Measurements from ENCODE around the gene ABR. TPM values are rescaled to one million over a fixed set of nuclear protein-coding genes. Genes with fewer than 3 reads are reported as not detected.

Gene ABR
- total and polyA plus RNA-seq, 10 donors, result 18.5 to 183 (median 121) TPM

GRCh38 chr17:1011760-1012735 is 167.7 kb downstream of the ABR start:
- peaks cover 2 to 36% (median 14%) of the 10 kb centered on the region in 6 donors for H3K4me1 ChIP-seq
- peaks cover 0 to 90% (median 56%) of the 10 kb centered on the region in 6 donors for H3K36me3 ChIP-seq
- no peaks in the 10 kb centered on the region for H3K9me3 ChIP-seq
- intact Hi-C loops (cut with DNase I; ENCODE audit: low total_unique reads), result no loop called here
- peak; percentile 72 for DNase-seq
- no peaks in the 10 kb centered on the region for H3K27me3 ChIP-seq (replicated peaks in 1 of 7)
- H3K27ac ChIP-seq, result no peak overlapping the region
- TF ChIP-seq POLR2AphosphoS5 (IDR thresholded peaks at IDR 0.05) (peak in 1 of 3 donors; percentile 41), CTCF (IDR thresholded peaks at IDR 0.05 in 8 of 11, conservative IDR thresholded peaks at IDR 0.05 in 3 of 11) (no peak), POLR2A (IDR thresholded peaks at IDR 0.05) (no peak)
- WGBS, 5 donors, result 90 to 96% (median 91%) methylated on average over 26 to 57 of the region's 57 CpGs
- no peak overlapping the region for H3K4me3 ChIP-seq

GRCh38 chr17:1011138-1011537 is 168.6 kb downstream of the ABR start:
- Histone ChIP-seq H3K27me3 (replicated peaks in 1 of 7) (no peaks in the 10 kb centered on the region), H3K4me1 (peaks cover 2 to 42% (median 18%) of the 10 kb centered on the region in 6 donors), H3K4me3 (no peak overlapping the region), H3K9me3 (no peaks in the 10 kb centered on the region), H3K27ac (peak overlapping the region in 2 of 8 donors; percentile 10 to 38), H3K36me3 (peaks cover 0 to 91% (median 61%) of the 10 kb centered on the region in 6 donors)
- TF ChIP-seq POLR2A (IDR thresholded peaks at IDR 0.05), result no peak
- no peak for TF ChIP-seq CTCF (IDR thresholded peaks at IDR 0.05 in 8 of 11, conservative IDR thresholded peaks at IDR 0.05 in 3 of 11)
- TF ChIP-seq POLR2AphosphoS5 (IDR thresholded peaks at IDR 0.05), result no peak
- intact Hi-C loops (cut with DNase I; ENCODE audit: low total_unique reads), result no loop called here
- WGBS, 5 donors, result 77 to 92% (median 88%) methylated on average over 4 to 10 of the region's 10 CpGs
- no peak for DNase-seq

- Histone ChIP-seq H3K9me3 (no peaks in the 10 kb centered on the region), H3K4me1 (peaks cover 5 to 48% (median 23%) of the 10 kb centered on the region in 6 donors), H3K36me3 (peaks cover 0 to 92% (median 66%) of the 10 kb centered on the region in 6 donors), H3K27ac (peak overlapping the region in 5 of 8 donors; percentile 10 to 41 (median 35)), H3K27me3 (replicated peaks in 1 of 7) (no peaks in the 10 kb centered on the region), H3K4me3 (no peak overlapping the region)
- TF ChIP-seq POLR2A (IDR thresholded peaks at IDR 0.05) (no peak), CTCF (IDR thresholded peaks at IDR 0.05 in 8 of 11, conservative IDR thresholded peaks at IDR 0.05 in 3 of 11) (no peak), POLR2AphosphoS5 (IDR thresholded peaks at IDR 0.05) (no peak)
- intact Hi-C loops (cut with DNase I; ENCODE audit: low total_unique reads), result no loop called here
- peak; percentile 71 for DNase-seq
- 67 to 96% (median 79%) methylated on average over 10 to 14 of the region's 14 CpGs for WGBS, 5 donors
These were observed 169.2 kb downstream of the ABR start for GRCh38 chr17:1010586-1010985.

GRCh38 chr17:1010086-1010450 is 169.7 kb downstream of the ABR start:
- Histone ChIP-seq H3K36me3 (peaks cover 0 to 92% (median 70%) of the 10 kb centered on the region in 6 donors), H3K4me3 (no peak overlapping the region), H3K9me3 (no peaks in the 10 kb centered on the region), H3K4me1 (peaks cover 6 to 53% (median 29%) of the 10 kb centered on the region in 6 donors), H3K27ac (peak overlapping the region in 5 of 8 donors; percentile 10 to 41 (median 35)), H3K27me3 (replicated peaks in 1 of 7) (no peaks in the 10 kb centered on the region)
- intact Hi-C loops (cut with DNase I; ENCODE audit: low total_unique reads), result no loop called here
- TF ChIP-seq POLR2A (IDR thresholded peaks at IDR 0.05) (no peak), CTCF (IDR thresholded peaks at IDR 0.05 in 8 of 11, conservative IDR thresholded peaks at IDR 0.05 in 3 of 11) (no peak), POLR2AphosphoS5 (IDR thresholded peaks at IDR 0.05) (no peak)
- WGBS, 5 donors, result 92 to 95% (median 93%) methylated on average over 6 to 10 of the region's 10 CpGs
- peak; percentile 61 for DNase-seq

Measured in spleen (tissue), 11 donors.